Activated effector memory CD4-positive, alpha-beta T cell treated with Interleukin-2 at 50 U/mL for 16 hours (primary cell): ENCODE measurements around the gene MGLL.

ENCODE experiments used
- DNase-seq: peaks from one replicate; pipeline ENCODE4 v3.0.0-alpha.2; 2020

MGLL gene

DNA sequence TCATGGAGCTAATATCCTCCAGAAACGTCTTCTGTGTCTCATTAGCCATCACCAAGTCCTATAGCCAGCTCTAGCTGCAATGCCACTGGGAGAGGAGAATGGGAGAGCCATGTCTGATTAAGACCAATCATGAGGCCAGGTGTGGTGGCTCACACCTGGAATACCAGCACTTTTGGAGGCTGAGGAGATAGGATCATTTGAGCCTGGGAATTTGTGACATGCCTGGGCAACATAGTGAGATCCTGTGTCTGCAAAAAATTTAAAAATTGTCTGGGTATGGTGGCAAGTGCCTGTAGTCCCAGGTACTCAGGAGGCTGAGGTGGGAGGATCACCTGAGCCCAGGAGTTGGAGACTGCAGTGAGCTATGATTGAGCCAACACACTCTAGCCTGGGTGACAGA, 13.1 kb downstream of the MGLL start:
- DNase-seq = no peak

DNA sequence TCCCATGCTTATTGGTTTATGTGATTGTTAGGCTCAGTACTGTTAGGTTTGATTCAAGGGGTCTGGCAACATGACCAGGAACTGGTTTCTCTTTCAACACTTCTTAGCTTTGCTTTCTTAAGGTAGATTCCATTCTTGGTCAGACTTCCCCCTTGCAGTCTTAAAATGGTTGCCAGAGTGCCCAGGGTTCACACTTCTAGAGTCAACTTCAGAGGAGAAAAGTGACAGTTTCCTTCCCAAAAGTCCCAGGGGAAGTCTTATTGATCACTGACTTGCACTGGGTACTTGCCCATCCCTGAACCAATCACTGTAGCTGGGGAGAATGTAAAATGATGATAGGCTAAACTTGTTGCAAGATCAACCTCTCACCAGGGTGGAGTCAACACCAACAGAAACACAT, 14.1 kb downstream of the MGLL start:
- DNase-seq = no peak

DNA sequence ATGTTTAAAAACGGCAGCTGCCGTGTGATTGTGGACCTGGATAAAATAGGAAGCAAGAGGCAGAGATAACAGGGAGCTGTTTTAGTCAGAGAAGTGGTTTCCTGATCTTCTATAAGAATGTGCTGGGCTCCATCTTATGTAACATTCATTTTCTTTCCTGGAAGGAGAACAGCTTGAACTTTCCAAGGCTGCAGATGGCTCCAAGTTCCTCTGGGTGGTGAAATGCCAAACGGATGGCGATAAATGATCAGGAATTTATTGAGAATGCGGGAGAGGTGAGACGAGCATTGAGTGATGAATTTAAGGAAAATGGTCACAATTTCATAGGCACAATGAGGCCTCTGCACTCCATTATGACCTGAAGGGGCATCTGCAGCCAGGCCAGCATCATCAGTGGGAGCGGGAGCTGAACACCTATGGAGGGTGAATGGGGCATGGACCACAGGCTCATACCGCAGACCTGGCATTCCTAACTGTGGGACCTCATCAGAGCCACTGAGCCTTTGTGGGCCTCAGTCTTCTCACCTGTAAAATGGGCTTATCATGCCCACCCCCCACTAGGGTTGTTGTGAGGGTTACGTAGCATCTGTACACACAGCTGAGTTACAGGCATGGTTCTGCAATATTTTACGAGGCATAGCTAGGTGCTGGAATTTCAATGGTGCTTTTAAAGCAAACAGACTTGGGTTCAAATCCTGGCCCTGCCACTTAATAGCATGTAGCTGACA, 17.1 kb downstream of the MGLL start:
- no peak for DNase-seq

DNA sequence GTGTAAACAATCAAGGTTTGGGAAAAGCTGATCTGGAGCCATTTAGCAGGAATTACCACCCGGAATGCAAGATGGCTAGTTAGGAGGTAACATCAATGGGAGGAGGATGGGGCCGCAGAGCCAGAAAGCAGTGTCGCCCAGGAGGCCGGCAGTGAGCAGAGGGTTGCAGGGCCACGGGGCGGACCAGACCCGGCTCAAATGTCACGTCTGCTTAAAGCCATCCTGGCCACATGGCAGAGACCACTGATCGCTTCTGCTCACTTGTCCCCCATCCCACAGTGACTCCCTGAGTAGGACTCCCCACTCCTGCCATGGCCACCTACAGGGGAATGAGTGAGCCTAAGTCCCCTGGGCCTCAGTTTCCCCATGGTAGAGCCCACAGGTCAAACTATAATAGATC, 18.2 kb downstream of the MGLL start:
- no peak for DNase-seq

DNA sequence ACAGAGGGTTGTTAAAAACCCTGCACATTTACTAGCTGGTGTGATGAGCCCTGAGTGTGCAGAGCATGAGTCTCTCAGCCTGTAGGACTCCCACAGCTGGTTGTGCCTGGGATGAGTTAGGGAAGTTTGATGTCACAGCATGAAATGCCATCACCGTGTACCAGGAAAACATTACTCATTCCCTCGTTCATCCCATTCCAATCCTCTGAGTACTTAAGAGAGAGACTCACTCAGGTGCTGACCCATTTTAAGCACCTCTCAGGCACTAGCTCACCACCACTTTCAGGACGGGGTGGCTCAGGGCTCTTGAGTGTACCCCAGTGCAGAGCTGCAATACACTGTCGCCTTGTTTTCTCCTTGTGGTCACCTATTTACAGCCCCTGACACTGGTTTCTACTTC, 18.7 kb downstream of the MGLL start:
- DNase-seq = no peak

DNA sequence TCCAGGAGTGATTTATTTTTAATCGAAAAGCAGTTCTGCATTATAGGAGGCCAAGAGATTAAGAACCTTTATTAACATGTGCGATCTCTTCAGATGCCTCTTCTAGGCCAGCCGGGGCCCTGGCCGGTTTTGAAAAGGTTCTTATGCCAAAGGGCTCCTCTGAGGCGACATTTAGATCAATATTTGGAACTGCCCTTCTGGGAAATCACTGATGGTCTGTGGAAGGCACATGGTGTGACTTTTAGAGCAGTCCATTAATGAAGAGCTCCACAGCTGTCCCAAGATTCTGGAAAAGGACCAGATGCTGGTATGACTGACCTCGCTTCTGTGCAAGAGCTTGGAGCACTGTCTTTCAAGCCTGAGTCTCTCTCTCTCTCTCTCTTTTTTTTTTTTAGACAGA, 19.7 kb downstream of the MGLL start:
- DNase-seq = no peak

DNA sequence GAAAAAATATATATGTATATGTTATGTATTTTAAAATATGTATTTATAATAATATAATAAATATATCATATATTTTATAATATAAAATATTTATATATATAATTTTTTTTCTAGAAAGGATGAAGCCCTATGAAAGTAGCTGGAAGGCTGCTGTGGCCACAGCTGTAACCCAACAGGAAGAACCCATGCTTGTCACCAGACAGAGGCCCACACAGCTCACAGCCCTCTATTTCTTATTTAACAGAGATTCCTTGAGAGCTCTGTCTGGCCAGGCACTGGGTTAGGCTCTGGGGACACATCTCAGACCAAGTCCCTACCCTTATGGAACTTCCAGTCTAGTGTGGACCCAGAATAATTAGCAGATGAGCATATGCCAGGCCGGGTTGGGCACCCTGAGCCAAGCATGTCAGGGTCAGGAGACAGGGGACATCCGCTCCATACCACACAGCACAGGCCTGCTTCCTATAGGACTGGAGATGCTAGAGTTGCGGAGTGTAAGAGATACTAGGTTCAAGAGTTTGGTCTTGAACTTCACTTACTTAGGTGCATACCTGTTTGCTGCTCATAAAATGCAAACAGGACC, 20.5 kb downstream of the MGLL start:
- no peak for DNase-seq

DNA sequence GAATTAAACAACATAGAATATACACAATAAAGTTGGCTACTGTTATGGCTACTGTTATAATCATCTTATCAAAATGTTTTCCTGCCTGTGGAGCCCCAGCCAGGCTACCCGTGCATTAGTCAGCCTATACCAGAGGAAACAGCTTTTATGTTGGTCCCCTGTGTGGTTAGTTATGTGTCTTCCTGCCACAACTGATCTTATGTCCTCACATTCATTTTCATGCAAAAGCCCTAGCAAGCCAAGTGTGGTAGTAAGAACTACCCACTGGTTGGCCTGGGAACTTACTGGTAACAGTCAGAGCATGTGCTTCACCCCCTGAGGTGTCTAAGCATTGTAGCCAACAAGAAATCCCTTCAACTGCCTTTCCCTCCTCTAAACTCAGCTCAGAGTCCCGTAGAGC, 21.8 kb downstream of the MGLL start:
- no peak for DNase-seq

DNA sequence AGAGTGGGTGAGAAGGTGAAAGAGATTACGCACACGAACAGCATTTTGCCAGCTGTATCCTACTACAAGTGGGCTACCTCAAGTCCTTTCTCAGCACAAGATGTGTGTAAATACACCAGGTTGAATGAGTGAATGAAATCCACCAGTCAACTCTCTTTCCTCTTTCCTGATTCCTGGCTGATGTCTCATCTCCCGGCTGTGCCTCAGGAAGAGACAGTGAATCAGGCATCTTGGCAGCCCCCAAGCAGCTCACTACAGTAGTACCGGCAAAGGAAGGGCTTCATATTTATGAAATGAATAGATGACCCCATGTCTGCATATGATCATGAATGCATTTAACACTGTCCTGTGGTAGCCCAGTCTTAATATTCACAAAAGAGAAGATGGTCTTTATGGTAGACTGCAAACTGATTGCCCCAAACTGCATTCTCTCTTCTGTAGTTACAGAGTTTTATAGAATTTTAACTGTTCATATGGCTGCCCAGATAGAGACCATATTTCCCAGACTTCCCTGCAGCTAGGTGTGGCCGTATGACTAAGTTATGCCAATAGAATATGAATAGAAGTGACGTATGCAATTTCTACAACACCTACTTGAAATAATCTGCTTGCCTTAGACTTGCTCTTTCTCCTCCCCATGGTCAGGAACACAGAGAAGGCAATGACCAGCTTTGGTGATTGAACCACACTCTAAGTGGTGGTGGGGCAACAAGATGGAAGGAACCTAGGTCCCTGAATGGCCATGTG, 22.7 kb downstream of the MGLL start:
- no peak for DNase-seq

DNA sequence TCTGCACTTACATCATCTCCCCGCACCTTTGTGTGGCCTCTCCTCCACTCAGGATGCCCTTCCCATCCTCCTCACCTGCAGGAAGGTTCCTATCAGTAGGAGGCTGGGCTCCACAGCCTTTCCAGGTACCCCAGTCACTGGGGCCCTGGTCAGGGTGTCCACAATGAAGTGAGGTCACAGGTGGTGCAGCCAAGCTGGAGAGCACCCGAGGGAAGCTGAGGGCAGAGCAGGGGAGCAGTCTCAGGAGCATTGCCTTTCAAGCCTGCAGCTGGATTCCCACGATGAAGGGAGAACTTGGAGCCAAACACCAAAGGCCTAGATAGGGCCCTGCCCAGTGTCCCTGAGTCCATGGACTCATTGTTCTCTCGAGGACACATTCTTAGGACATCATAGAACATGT, 23.6 kb downstream of the MGLL start:
- no peak for DNase-seq

DNA sequence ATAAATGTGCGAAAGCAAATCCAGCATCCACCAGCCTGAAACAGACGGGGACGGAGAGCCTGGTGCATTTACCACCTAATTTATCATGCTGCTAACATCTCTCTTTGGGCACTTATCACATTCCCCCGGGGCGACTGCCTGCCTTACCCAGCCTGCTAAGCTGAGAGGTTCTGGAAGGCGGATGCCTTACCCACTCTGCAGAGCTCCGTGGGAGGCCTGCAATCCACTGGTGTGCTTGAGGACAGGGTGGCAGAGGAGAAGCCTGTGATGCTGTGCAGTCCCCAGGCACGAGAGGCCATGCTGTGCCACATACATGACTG, 25.5 kb downstream of the MGLL start:
- no peak for DNase-seq

DNA sequence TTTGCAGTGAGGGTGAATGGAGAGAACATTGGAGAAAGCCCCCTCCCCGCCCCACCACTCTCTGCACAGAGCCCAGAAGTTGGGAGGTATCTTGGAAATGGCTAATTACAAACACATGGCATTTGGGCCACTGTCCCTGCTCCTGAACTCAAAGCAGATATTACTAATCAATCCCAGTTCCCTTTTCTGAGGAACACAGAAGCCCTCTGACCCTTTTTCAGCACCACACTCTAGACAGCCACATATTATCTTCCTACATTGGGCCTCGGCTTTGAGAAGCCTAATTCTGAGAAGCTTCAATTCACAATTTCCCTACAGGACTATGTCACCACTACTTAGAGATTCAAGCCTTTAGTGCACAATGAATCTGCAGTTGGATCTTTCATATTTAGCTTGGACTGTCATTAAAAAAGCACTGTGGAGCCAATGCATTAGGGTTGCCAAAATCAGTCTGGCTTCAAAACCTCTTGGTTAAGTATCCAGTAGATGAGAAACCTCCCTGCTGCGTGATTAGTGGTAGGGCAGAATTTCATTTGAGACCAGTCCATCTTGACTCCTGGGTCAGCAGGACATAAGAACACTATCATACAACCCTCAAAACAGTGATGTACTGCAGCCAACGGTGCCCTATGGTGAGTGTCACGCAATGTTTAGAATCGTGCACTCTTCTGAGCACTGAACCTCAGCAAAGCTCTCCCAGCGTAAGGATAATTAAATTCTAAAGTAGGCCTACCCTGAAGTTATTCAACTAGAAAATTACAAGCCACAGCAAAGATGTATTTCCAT, 26.1 kb downstream of the MGLL start:
- DNase-seq = no peak

DNA sequence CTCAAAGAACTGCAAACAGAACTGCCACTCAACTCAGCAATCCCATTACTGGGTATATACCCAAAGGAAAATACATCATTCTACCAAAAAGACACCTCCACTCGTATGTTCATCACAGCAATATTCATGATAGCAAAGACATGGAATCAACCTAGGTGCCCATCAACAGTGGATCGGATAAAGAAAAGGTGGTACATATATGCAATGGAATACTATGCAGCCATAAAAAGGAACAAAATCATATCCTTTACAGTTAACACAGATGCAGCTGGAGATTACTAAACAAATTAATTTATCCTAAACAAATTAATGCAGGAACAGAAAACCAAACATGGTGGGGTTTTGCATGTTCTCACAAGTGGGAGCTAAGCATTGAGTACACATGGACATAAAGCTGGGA, 27.3 kb downstream of the MGLL start:
- DNase-seq = no peak

DNA sequence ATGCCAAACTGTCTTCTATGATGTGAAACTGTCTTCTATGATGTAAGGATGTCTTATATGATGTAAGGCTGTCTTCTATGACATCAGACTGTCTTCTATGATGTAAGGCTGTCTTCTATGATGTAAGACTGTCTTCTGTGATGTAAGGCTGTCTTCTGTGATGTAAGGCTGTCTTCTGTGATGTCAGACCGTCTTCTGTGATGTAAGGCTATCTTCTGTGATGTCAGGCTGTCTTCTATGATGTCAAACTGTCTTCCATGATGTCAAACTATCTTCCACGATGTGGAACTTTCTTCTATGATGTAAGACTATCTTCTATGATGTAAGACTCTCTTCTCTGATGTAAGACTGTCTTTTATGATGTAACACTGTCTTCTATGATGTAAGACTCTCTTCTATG, 27.9 kb downstream of the MGLL start:
- no peak for DNase-seq

DNA sequence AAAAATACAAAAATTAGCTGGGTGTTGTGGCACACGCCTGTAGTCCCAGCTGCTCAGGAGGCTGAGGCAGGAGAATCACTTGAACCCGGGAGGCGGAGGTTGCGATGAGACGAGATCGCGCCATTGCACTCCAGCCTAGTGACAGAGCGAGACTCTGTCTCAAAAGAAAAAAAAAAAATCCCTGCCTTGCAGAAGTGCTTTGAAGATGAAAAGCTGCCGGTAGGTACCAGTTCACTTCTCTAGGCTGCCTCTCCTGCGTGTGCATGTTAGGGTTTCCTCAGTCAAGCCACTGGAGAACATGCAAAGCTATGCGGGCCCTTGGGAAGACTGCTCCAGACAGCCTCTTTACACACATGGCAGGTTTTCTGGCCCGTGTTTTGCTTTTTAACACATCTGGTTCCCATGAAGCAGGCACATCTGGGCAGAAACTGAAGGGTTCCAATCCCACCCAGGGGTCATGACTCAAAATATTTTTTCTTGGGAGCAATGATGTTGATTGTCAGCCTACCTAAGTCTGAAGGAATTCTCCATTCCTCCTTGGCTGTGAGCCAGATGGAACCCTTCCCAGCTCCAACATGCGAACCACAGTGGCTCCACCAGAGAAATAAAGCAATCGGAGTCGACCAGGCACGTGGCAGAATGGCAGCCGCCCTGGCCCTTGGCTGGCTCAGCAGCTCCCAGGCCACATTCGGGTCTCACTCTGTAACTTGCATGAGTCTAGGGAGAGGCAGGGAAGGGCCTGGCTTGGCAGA, 29.6 kb downstream of the MGLL start:
- no peak for DNase-seq

DNA sequence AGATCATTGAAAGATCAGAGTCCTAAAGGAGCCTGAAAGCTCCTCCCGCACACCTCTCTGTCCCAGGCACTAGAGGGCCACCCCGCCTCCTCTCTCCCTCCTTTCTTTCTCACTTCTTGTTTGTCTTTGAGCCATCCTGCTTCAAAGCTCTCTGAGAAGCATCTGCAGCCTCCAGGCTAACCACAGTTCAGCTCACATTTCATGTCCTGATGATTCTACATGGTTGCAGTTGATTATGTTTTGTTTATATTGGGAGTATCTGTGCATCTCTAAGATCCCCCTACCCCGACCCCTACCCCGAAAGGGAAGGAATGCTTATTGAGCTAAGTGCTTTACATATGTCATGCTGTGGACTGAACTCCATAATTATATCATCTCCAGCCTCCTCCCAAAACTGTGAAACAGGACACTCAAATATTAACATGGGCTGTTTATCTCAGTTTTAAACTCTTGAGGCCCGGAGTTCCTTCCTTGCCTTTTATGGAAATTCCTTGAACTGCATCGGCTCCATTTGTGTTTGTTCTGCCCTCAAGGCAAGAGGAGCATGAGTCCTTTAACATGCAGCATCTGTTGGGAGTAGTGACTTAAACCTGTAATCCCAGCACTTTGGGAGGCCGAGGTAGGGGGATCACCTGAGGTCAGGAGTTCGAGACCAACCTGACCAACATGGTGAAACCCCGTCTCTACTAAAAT, 30.9 kb downstream of the MGLL start:
- DNase-seq = no peak

DNA sequence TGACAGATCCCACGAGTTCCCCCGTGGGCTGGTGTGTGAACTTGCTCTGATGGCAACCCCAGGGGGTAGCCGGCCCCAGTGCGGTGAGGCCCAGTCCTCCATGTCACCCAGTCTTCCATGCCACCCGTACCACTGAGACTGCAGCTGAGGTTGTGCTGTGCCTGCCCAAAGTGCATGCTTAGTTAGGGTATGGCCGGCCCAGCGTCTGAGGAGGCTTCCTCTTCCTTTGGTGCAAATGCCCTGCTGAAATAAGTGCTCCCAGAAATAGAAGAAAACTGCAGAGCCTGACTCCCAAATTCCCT, 31.5 kb downstream of the MGLL start:
- DNase-seq = no peak

DNA sequence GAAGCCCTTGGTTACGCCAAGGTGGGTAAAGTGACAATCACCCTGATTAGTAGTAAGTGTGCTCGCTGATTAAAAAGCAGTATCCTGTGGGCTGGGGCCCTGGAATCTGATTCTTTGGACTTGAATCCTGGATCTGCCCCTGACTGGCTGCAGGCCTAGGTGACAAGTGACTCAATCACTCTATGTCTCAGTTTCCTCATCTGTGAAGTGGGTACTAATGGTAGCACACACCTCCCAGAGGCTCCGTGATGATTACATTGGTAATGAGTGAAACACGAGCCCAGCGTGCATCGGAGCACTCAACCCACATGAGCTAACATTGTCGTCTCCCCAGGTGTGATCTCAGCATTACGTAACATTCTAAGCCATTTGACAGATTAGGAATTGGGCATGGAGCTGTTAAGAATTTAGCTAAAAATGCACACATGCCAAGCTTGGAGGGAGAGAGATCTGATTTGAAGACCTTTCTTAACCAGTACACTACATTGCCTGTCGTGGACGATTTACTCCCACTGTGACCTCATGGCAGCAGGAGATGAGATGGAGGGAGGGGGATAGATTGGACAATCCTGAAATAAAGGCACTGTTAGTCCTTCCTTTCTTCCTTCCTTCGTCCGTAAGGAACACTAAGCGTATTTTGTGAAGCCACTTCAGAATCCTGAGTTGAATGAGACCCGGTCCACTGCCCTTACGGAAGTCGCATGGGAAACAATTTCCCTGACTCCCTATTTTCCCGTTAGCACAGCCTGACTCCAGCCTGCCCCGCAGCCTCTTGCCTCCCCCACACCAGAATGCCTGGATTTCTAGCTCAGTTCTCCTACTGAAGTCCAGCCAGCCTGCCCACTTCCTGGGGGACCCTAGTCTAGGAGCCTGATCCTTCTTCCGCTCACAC, 32.1 kb downstream of the MGLL start:
- DNase-seq = no peak

DNA sequence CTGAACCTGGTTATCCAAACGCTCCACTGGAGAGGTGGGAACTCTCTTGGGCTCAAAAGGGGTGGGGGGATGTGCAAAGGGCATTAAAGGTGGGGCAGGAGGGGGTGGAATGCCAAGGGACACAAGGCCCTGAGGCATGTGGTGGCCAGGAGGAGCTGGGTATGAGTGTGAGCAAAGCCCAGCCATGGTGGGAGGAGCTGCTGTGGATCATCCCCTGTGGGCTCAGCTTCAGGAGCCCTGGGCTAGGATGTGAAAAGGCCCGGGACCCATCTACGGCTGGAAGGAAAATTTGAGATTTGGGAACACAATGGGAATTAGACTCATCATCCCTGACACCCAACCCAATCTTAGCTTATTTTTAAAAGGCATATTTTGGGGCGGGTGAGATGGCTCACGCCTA, 33.3 kb downstream of the MGLL start:
- no peak for DNase-seq

DNA sequence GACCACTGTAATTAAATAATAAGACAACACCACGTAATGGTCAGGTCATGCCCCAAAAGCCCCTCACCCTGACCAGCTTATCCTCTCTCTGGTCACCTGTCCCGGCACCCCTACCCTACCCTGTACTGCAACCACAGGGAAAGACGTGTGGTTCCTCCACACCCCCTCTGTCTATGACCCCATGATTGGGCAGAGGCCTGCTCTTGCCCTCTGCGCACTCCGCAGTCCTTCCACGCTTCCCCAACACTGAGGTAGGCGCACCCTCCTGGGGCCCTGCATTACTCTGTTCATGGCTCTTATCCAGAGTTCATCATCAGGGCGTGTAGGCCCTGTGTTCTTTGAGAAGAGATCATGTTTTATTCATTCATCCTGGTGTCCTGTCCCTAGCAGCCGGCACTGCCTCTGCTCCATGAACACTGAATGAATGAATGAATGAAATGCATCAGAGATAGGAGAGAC, 33.8 kb downstream of the MGLL start:
- no peak for DNase-seq

DNA sequence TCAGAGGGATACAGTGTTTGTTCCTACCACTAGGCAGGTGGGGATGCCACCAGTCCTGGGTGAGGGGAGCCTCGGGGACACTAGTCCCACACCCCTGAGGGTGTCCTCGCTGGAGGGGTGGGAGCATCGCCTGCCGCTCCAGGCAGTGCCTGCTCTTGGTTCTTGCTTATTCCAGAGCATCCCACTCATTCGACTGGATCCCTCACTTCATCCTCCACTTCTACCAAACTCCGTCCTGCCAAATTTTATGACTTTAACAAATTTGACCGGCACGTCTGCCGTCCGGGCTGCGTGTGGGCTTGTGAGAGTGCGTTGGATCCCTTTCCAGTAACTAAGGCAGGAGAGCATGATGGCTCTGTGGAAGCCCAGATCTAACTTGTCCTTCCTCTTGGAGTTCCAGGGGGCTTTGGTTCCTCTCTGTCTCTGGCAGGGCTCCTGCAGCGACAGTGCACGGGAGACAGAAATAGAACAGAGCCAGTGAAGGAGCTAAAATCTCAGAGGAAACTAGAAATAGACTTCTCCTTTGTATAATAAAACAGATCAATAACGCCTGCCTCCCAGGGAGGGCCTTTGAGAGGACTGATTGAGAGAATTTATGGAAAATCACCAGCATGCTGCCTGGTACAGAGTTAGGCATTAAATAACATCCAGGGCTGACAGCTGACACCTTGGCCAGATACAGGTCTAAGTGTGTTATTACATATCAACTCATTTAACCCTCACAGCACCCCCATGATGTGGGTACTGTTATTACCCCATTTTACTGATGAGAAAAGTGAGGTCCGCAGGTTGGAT, 34.5 kb downstream of the MGLL start:
- no peak for DNase-seq
